Stimulated activated CD8-positive, alpha-beta memory T cell treated with anti-CD3 and anti-CD28 coated beads, Interleukin-4, amount 100 ng/mL, for 1 hour (primary cell): ENCODE data around the gene ADSS1.
A peak's percentile ranks its signal among the peaks of the same experiment; 100 is the strongest.

Source experiments
- DNase-seq, 2 donors: peaks; one replicate each; pipeline ENCODE4 v3.0.0-alpha.2; 2020; ENCODE audit warnings: low read depth in 2 of 2, low spot score in 1 of 2

ADSS1 gene

DNA sequence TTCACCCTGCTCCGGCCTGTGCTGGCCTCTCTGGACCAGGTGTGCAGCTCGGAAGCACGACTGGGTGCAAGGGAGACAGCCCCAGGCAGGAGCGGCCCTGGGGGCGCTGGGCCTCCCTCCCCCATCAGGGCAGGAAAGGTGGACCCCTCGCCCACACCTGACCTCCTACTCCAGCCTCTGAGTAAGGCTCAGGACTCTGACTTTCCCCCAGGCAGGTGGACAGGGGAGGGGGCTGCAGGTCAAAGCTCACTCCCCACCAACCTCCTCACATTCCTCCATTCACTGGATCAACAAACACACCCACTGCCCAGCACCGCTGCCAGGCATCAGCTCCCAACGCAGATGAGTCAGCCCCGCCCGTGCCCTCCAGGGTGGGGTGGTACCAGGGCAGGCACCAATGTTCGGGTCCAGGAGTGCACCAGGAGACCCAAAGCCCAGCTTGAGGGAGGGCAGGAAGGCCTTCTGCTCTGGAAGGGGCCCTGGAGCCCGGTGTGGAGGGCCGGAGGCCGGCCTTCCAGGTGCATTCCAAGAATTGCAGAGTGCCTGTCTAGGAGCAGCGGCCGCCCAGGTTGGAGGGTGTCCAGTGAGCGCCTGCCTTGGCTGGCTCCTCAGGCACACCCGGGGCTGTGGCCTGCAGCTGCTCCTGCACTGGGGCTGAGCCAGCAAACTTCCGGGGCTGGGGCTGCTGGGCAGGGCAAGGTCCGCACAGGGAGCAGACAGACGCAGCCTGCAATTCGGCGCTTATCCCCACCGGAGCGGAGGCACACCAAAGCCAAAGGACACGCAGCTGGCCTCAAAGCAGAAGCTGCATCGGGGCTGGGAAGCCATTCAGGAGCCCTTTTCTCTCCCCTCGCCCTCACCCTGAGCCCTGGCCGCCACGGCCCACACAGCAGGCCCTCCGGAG is 36.2 kb upstream of the ADSS1 start:
- DNase-seq, result no peak

DNA sequence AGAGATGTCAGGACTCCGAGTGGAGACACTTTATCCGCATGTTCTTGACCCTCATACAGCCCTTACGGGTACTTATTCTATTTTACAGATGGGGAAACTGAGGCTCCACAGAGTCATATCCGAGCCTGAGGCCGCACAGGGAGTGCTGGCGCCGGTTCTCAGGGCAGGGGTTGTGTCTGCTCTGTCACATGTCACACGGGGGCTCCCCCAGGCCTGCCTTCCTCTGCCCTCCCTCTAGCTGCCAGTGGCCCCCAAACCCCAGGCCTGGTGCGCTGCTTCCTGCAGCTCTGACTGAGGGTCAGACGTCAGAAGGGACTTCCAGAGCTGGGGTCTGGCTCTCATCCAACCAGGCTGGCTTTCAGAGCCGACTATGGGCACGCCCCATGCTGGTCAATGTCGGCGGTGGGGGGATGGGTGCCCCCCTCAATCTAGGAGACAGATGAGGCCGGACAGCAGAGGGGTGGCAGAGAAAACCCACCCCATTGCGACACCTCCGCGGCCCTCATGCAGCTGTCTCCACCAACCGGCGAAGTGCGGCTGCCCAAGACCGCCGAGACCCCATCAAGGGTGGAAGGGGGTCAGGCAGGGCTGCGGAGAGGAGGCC is 35.4 kb upstream of the ADSS1 start:
- no peak for DNase-seq

DNA sequence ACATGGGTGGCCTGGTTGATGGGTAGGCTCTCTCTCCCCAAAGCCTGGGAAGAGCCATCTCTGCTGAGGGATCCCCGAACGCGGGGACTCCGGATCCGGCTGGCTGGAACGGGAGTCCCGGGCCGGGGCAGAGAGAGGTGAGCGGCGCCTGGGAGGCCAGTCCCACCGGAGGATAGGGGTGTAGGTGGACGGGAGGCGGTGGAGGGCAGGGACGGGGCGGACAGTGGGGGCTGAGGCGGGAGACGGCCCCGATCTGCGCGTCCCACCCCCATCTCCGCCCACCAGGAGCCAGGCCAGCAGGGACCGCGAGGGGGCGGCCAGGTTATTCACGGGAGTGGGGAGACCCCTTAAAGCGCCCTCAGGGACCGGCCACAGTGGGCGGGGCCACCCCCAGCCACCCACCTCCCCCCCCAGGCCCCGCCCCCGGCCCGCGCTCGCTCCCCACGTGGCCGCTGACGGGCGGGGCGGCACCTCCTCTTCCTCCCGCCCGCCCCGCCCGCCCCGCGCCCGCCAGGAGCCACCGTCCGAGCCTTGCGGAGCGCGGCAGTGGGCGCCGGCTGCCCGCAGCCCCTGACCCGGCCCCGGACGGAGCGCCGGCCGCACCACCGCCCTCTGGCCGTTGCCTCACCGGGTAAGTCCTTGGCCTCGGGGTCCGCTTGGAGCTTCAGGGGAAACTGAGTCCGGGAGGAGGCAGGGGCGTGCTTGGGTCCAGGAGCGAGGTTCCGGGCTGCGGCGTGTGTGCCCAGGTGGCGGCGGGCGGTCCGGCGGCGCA is 34.7 kb upstream of the ADSS1 start, which contains the start of gene INF2:
Gene INF2 (plus strand): TSS at position 510 of the 772 bp plus-strand sequence. CDS start 11,748 bp downstream, outside the sequence.
- peak in 1 of 2 donors; percentile 23 for DNase-seq

DNA sequence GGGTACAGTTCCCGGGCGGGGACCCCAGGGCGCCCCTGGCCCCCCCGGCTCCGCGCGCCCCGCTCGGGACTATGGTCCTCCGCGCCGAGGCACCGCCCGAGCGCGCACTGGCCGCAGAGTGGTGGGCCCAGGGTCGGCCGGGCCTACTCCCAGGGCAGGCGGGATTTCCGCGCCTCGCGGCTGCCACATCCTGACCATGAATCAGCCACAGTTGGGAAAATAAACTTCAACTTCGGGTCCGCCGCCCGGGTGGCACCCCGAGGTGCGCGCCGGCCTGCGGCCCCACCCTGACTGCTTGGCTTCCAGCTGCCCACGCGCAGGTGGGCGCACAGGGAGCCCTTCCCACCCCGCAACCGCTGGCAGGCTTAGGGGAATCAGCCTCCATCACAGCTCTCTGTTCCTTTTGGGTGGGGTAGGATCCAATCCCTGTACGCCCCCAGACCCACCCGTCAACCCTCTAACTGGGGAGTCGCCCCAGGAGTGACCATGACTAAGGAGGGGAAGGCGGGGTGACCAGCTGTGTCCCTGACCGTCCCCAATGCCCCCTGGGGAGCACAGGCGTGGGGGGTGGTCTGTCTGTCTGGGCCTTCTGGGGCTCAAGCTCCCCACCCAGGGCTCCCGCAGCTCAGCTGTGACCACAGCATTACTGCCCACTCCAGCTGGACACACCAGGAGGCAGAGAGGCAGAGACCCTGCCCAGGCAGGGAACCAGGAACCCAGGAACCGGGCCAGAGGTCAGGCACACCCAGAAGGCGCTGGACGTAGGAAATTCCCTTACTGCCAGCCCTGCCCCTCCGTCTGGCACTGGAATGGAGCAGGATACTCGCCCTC is 33.9 kb upstream of the ADSS1 start:
- DNase-seq, result no peak

- DNase-seq, result no peak
Measured at GRCh38 chr14:104690861-104691455, 33.1 kb upstream of the ADSS1 start.

GRCh38 chr14:104691546-104692260 is 32.3 kb upstream of the ADSS1 start:
- no peak for DNase-seq

DNA sequence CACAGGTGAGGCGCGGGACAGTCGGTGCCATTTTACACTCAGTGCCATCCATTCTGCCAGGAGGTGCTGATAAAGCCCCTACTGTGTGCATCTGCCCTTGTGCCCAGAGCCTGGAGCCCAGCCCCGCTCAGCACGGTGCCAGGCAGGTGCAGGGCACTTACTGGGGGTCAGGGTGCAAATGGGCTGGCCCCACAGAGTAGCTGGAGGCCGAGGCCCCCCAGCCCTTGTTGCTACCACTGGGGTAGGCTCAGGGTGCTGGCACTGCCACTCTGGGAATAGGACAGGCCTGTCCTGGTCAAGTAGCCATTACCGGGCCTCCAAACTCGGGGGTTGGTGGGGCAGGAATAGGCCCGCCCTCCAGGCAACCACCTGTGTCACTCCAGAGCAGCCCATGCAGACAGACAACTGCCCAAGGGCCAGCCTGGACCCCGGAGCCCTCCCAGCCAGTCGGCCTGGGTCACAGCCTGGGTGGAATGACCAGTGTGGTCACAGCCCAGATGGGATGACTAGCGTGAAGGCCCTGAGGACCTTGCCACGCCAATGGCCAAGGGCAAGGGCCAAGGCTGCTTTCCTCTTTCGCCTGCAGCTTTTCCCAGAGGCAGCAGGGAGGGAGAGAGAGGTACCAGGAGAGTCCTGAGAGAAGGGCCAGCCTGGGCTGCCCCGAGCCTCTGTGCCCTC is 31.6 kb upstream of the ADSS1 start:
- no peak for DNase-seq

DNA sequence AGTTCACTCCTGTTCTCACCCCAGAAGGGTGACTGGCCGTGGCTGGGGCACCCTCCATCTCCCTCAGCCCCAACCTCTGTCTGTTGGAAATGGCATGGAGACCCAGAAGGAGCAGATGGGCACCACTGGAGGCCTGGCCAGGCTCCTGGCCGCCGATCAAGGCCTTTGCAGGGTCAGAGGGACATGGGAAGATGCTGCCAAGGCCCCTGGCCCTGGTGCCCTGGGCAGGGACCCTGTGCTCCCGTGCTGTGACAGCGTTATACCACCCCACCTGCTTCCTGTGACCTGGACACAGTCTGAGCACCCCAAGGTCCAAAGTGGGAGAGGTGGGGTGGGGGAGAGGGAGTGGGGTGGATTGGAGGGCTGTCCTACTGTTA is 31.1 kb upstream of the ADSS1 start:
- DNase-seq, result no peak

- DNase-seq, result no peak
Measured at GRCh38 chr14:104693482-104694431, 30.3 kb upstream of the ADSS1 start.

GRCh38 chr14:104694475-104694950 is 29.5 kb upstream of the ADSS1 start:
- DNase-seq, result no peak

GRCh38 chr14:104694991-104695659 is 28.9 kb upstream of the ADSS1 start:
- DNase-seq, result peak in 1 of 2 donors; percentile 9

DNA sequence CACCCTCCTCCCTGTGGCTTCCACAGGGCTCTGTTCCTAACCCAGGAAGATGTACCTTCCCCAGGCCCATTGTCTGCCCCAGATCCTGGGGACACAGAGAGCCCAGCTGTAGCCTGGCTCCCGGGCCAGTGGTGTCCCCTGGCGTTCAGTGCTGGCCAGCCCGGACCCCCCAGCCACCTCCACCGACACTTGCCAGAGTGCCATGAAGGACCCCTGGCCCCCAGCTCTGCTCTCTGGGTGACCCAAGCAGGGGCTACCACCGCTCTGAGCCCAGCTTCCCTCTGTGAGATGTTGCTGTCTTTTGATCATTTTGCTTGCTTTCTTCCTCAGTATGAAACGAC is 28.4 kb upstream of the ADSS1 start:
- DNase-seq, result no peak

- DNase-seq, result no peak
Measured at GRCh38 chr14:104696671-104697316, 27.2 kb upstream of the ADSS1 start.

DNA sequence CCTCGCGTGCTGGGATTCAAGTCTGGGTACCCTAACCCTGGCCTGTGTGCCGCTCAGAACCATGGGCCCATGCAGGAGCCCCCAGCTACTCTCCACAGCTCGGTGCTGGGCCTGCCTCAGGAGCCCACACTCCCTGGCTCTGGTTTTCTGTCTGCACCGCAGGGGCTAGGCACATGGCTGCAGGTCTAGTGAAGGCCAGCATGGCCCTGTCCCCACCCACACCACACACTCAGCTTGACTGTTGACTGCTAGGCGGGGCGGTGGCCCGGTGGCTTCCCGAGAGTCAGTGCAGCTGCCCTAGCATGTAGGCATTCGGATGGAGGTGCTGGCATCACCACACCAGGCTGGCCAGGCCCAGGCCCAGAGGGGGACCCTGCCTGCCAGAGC is 26.7 kb upstream of the ADSS1 start:
- DNase-seq, result no peak

DNA sequence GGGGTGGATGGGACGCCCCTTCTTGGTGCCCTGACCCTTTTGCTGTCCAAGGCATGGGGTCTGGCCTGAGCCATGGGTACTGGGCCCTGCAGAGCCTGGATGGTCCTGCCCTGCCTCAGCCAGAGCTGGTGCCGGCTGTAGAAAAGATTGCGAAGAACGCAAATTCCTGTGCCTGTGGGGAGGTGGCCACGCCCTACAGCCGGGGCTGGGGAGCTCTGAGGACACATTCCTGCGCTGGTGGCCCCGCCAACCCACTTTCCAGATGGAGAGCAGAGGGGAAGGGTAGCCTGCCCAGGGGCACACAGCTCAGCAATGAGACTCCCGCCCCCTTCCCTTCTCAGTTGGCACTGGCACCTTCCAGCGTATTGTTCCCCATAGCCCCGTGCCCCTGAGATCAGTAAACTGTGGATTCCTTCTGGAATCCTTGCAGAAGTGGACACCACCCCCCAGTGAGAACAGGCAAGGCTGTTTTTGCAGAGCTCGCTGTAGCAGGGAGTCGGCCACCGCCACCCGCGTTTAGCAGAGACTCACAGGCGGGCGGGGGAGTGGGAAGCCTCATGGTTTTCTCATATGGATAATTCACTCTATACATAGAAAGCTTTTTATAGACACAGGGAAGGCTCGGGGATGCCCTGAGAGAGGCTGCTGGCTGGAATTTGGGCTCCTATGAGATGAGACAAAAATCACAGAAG is 26.0 kb upstream of the ADSS1 start:
- no peak for DNase-seq

DNA sequence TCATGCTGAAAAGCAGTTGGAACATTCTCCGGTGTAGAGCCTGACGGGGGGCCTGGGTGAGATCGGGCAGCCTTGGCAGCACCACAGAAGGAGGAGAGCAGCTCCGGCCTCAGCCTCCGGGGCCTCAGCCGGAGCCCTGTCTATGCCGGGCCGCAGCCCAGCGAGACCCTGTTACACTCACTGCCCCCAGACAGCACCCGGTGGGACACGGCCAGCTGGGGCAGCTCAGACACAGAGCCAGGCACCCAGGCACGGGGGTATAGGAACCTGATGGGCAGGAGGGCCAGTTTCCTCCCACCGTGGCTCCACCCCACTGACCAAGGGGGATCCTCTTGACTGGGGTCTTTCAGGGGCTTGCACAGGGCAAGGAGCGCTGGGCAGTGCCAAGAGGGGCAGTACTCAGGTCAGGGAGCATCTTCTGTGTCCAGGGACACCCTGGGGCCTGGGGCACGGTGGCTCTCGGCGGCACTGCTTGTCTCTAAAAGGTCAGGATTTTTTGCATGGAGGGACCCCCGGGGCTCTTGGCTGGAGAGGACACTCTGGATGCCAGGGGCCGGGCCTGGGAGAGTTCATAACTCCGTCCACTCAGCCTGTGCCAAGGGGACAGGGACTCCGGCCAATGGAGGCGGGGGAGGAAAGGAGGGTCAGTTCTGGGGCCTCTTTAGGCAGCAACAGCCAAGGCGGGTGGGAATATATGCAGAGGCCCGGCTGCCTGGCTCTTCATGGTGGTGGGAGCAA is 25.2 kb upstream of the ADSS1 start:
- no peak for DNase-seq
